HG02798 (cell line): ENCODE data around the gene ABCE1.

Experiments
- ATAC-seq: cut with Tn5 transposase; IDR thresholded peaks from one replicate; pipeline ENCODE4 v1.9.1; 2021; ENCODE audit warnings: mild to moderate bottlenecking; ENCODE audit not compliant: unreplicated experiment, poor library complexity

The ABCE1 gene

GRCh38 chr4:145101091-145101490, 3.0 kb downstream of the ABCE1 start:
- ATAC-seq: no peak

GRCh38 chr4:145102619-145103018, 4.5 kb downstream of the ABCE1 start:
- ATAC-seq: no peak

GRCh38 chr4:145103496-145103895, 5.4 kb downstream of the ABCE1 start:
- no peak for ATAC-seq

GRCh38 chr4:145107126-145107525, 9.0 kb downstream of the ABCE1 start:
- no peak for ATAC-seq

- no peak for ATAC-seq
These were observed 10.0 kb downstream of the ABCE1 start for GRCh38 chr4:145108128-145108527.

GRCh38 chr4:145125396-145125795, 27.3 kb downstream of the ABCE1 start:
- ATAC-seq: no peak

- no peak for ATAC-seq
These were observed 32.0 kb downstream of the ABCE1 start for GRCh38 chr4:145130130-145130529.

- no peak for ATAC-seq
These were observed 32.8 kb downstream of the ABCE1 start for GRCh38 chr4:145130788-145131399.

- ATAC-seq: no peak
These were observed 33.7 kb downstream of the ABCE1 start for GRCh38 chr4:145131848-145132247.

GRCh38 chr4:145132511-145133098, 34.5 kb downstream of the ABCE1 start:
- peak; percentile 78 for ATAC-seq

GRCh38 chr4:145136219-145136618, 38.1 kb downstream of the ABCE1 start:
- peak; percentile 27 for ATAC-seq

GRCh38 chr4:145148980-145149379, 50.9 kb downstream of the ABCE1 start:
- ATAC-seq: no peak

GRCh38 chr4:145153181-145153903, 55.2 kb downstream of the ABCE1 start:
- no peak for ATAC-seq

- ATAC-seq: no peak
These were observed 55.8 kb downstream of the ABCE1 start for GRCh38 chr4:145153904-145154298.

- ATAC-seq: peak; percentile 85
These were observed 56.5 kb downstream of the ABCE1 start for GRCh38 chr4:145154573-145154972.

GRCh38 chr4:145155268-145155870, 57.3 kb downstream of the ABCE1 start:
- ATAC-seq: no peak

- ATAC-seq: no peak
These were observed 58.9 kb downstream of the ABCE1 start for GRCh38 chr4:145156986-145157385.

- no peak for ATAC-seq
These were observed 63.4 kb downstream of the ABCE1 start for GRCh38 chr4:145161549-145161948.

GRCh38 chr4:145167887-145168286, 69.8 kb downstream of the ABCE1 start:
- no peak for ATAC-seq

- ATAC-seq: no peak
These were observed 70.6 kb downstream of the ABCE1 start for GRCh38 chr4:145168581-145169187.

GRCh38 chr4:145170223-145170622, 72.1 kb downstream of the ABCE1 start:
- no peak for ATAC-seq
